IPS-NIHi11 (cell line): ENCODE data around the gene EXOC6B.
"Not testable (repeated sequence)": the region's sequence is repeated elsewhere in the genome, so short reads cannot be mapped to it uniquely, and the experiment has no call there.

ENCODE experiments used
- DNase-seq: peaks from one replicate; pipeline ENCODE4 v3.0.0; 2012; ENCODE audit warnings: mixed read lengths, low spot score

Gene EXOC6B

DNA sequence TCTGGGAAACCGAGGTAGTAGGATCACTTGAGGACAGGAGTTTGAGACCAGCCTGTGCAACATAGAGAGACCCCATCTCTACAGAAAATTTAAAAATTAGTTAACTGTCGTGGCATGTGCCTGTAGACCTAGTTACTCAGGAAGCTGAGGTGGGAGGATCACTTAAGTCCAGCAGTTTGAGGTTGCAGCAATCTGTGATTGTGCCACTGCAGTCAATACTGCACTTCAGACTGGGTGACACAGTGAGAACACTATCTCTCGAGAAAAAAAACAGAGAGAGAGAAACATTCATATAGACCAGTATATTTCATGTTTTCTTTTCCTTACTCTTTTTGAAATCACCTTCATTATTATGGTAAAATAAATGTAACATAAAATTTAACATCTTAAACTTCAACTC, 387.5 kb downstream of the EXOC6B start:
- DNase-seq = no peak

GRCh38 chr2:72431737-72432136, 394.1 kb downstream of the EXOC6B start:
- DNase-seq = no peak

DNA sequence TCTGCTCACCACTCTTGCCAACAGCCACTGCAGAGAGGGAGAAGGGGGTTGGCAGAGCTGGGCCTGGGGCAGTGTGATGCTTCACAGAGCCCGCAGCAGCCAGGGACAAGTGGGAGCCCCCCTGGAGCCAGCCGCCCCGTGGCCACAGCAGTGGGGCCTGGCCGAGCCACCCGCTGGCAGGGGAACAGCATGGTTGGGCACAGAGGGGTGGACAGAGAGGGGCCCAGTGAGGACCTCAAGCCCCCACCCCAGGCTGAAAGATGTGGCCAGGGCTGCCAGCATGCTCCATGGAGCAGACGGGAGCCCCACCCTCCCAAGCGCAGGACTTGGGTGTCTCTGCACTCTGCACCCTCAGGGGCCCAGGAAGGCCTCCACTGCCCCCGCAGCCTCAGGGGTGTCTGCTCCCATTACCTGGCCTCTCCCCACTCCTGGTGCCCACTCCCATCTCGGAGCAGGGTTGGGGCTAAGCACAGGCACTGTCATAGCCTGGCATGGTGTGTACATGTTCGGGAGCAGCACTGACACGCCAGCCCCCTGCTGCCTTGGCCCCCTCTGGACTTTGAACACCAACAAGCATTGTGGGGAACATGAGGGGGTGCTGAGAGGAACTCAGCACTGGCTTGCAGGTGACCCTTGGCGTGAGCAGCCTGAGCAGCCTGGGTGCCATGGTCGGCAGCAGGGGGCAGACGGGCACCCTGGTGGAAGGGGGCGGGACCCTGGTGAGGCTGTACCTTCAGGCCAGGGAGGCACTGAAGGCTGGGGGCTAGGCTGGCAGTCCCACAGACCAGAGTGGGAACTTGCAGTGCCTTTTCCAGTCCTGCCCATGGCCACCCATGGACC, 398.6 kb downstream of the EXOC6B start:
- no peak for DNase-seq

- no peak for DNase-seq
Measured at GRCh38 chr2:72425996-72426395, 399.8 kb downstream of the EXOC6B start.

DNA sequence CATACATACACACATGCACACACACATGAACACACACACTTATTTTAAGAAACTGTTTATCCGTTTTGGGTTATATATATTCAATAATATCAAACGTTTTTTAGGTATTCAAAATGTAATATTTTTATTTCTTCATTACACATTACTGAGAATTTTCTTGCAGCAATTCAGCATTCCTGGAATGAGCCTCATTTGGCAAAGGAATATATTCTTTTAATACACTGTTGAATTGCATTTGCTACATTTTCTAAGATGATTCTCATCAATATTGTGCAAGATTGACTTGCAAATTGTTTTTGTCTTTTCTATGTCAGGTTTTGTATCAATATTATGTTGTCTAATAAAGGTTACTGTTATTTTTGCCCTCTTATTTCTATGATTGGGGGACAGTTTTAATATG, 402.1 kb downstream of the EXOC6B start:
- DNase-seq = no peak

GRCh38 chr2:72421771-72422379, 404.0 kb downstream of the EXOC6B start:
- not testable (repeated sequence) for DNase-seq

GRCh38 chr2:72415781-72416475, 409.9 kb downstream of the EXOC6B start:
- no peak for DNase-seq

DNA sequence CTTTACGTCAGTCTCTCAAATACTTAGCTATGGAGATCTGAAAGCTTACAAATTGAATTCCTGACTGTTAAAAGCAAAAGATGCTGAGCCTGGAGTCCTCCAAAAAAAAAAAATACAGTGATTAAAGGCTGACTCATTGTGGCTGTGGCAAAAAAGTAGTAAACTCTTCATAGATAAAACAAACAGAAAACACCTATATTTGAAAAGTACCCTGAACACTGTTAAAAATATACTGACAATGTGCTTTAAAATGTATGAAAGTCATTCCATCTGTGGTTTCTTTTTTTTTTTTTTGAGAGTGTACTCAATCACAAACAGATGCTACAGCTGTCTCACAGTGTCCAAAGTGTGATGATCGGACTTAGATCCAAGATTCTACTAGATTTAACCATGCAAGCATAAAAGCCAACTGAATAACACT, 410.6 kb downstream of the EXOC6B start:
- DNase-seq = no peak

GRCh38 chr2:72414137-72414760, 411.6 kb downstream of the EXOC6B start:
- DNase-seq = no peak

DNA sequence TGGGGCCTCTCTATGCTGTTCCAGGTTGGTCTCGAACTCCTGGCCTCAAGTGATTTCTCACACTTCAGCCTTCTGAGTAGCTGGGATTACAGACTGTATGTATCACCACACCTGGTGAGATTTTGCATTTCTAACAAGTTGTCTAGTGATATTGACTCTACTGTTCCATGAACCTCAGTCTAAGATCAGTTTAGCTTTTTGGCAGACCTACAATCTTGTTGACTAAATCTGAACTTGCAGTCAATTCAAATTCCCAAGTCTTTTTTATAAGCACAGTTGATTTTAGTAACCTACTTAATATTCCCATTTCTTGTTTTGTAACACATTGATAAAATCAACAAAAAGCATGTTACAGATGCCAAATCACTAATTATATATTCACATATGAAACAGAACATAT, 412.1 kb downstream of the EXOC6B start:
- no peak for DNase-seq

DNA sequence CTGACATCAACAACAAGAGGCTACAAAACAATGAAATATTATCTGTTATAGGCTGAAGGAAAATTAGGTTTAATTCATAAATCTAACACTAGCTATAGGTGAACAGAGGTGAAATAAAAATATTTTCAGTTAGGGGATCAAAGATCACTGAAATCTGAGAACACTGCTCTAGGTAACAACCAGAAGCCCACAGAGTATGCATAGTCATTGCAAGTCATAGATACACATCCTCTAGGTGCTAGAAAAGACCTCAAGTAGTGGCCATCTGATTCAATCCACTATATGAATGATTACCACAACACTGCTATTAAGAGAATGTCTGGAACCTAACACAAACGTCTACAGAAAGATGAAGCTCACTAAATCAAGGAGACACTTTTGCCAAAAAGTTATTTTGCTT, 413.6 kb downstream of the EXOC6B start:
- no peak for DNase-seq

GRCh38 chr2:72399879-72400278, 426.0 kb downstream of the EXOC6B start:
- no peak for DNase-seq

DNA sequence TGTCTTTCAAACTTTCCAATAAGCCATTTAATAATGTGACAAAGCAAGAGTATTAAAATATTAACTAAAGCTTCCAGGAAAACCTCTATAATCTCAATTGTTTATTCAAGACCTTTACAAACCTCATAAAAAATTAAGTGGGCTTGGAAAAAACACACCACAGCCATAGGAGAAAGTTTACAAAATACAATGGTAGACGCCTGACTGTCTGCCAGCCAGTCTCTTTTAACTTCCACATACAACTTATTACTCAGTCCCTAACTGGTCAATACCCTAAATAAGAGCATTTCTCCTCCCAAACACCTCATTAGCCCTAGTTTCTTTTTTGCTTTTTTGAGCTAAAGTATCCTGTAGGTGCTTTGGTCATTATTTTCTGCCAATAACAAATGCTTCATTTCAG, 430.7 kb downstream of the EXOC6B start:
- no peak for DNase-seq

DNA sequence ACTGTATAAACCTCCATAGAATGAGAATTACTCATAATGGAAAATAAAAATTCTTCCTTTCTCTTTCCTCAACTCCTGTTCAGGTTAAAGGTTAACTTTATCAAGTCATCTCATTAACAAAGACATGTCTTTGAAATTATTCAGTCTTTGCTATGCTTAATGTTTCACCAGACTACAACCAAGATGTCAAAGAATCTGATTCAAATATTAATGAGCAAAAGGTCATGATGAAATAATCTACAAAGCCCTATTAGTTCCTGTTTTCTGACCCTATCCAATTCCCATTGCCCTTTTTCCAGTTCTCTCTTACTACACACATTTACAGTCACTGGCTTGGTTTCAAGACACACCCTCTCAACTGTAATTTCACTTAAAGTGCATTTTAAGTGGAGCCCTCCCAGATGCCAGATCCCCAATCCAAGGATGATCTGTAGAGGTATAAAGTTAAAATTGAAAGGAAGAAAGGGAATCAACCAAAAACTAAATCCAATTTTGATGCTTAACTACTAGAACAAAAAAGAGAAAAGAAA, 431.2 kb downstream of the EXOC6B start:
- no peak for DNase-seq

- DNase-seq = no peak
Measured at GRCh38 chr2:72389447-72389846, 436.4 kb downstream of the EXOC6B start.

GRCh38 chr2:72388263-72388662, 437.6 kb downstream of the EXOC6B start:
- no peak for DNase-seq

DNA sequence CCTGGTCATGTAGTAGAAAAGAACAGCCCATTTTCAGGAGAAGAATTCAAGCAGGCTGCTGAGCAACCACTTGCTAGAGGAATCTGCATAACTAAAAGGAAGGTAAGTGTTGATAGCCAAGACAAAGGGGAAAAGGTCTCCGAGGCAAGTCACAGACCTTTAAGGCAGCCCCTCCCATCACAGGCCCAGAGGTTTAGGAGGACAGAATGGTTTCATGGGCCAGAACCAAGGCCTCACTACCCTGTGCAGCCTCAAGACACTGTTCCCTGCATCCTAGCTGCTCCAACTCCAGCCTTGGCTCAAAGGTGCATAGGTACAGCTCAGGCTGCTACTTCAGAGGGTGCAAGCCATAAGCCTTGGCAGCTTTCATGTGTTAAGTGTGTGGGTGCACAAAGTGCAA, 439.5 kb downstream of the EXOC6B start:
- no peak for DNase-seq

- DNase-seq = no peak
Measured at GRCh38 chr2:72378753-72379348, 447.0 kb downstream of the EXOC6B start.

DNA sequence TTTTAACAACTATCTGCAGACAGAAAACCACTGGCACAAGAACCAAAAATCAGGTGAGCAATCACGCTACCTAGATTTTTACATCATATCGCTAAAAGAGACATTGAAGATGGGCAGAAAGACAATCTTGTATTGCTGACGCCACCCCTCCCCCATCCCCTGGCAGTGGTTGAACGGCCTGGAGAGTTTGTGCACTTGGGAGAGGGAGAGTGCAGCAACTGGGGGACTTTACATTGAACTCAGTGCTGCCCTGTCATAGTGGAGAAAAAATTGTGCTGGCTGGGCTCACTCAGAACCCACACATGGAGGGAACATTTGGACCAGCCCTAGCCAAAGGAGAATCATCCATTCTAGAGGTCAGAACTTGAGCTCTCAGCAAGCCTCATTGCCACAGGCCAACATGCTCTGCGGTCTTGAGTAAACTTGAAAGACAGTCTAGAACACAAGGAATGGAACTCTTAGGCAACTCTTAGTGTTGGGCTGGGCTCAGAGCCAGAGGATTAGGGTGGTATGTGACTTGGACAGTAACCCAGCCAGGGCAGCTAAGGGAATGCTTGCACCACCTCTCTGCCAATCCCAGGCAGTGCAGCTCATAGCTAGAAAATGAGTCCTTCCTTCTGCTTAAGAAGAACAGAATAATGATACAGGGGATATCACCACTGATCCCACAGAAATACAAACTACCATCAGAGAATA, 458.2 kb downstream of the EXOC6B start:
- peak; percentile 66 for DNase-seq

- DNase-seq = no peak
Measured at GRCh38 chr2:72363406-72363805, 462.4 kb downstream of the EXOC6B start.

- no peak for DNase-seq
Measured at GRCh38 chr2:72362733-72363132, 463.1 kb downstream of the EXOC6B start.
